Esophagus muscularis mucosa (tissue), 4 donors: Measurements from ENCODE around the gene CRTC1. TPM values are rescaled to one million over a fixed set of nuclear protein-coding genes. Genes with fewer than 3 reads are reported as not detected.

Experiments
- DNase-seq: peaks from one replicate; pipeline ENCODE4 v3.0.0-alpha.2; 2017; ENCODE audit errors: extremely low spot score
- H3K27ac ChIP-seq, 4 donors: fragments of 200-600 bp; sonication (generic); replicated peaks in 1 of 4; 1 replicate in 3 of 4; 2 replicates in 1 of 4; pipeline ENCODE4 v1.5.1; 2016 to 2019; ENCODE audit warnings: mild to moderate bottlenecking in 1 of 4
- H3K27me3 ChIP-seq, 4 donors: fragments of 200-600 bp; sonication (generic); one replicate each; pipeline versions ENCODE4 v1.5.1 to v1.6.0; 2016 to 2019
- H3K36me3 ChIP-seq, 4 donors: fragments of 200-600 bp; sonication (generic); one replicate each; pipeline ENCODE4 v1.5.1; 2016 to 2019
- H3K4me1 ChIP-seq, 4 donors: fragments of 200-600 bp; sonication (generic); one replicate each; pipeline ENCODE4 v1.5.1; 2016 to 2019
- H3K4me3 ChIP-seq, 4 donors: fragments of 200-600 bp; sonication (generic); 1 replicate in 2 of 4; 2 replicates in 2 of 4; pipeline ENCODE4 v1.5.1; 2016 to 2019; ENCODE audit warnings: mild to moderate bottlenecking in 4 of 4, moderate library complexity in 1 of 4
- H3K9me3 ChIP-seq, 4 donors: fragments of 200-600 bp; sonication (generic); 1 replicate in 3 of 4; 2 replicates in 1 of 4; pipeline ENCODE4 v1.5.1; 2016 to 2019
- EP300 ChIP-seq: sonication (generic); formaldehyde crosslinking; IDR thresholded peaks from one replicate; pipeline ENCODE4 v1.6.1; 2017; ENCODE audit warnings: antibody characterized with exemption
- POLR2A ChIP-seq: fragments of 450-650 bp; IDR thresholded peaks from one replicate; pipeline ENCODE4 v1.6.1; 2017; ENCODE audit warnings: antibody characterized with exemption, moderate library complexity, mild to moderate bottlenecking, low read depth
- POLR2AphosphoS5 ChIP-seq, 2 donors: sonication (generic); formaldehyde crosslinking; IDR thresholded peaks; one replicate each; pipeline ENCODE4 v1.6.1; 2017; ENCODE audit warnings: antibody characterized with exemption in 2 of 2
- WGBS: methylation state at CpG from one replicate; pipeline ENCODE4 v1.1.5; 2018; 5-methylcytosine and 5-hydroxymethylcytosine counted together
- intact Hi-C: fragments of 100-400 bp; cut with DNase I; formaldehyde crosslinking; loops from one replicate; pipeline ENCODE4 v1.15.1; 2023
- total RNA-seq, 4 donors: library from RNA; depleted of rRNA; stranded (reverse); fragments of >200 nt; gene quantifications; one replicate each; pipeline versions ENCODE4 v1.1.0 to v1.2.1, GENCODE V29; 2016
- TF ChIP-seq, protein P1 (sequence below), 3 experiments: fragments of 200-600 bp in 2 of 3; fragments of 450-650 bp in 1 of 3; sonication (generic) in 2 of 3; IDR thresholded peaks; one replicate each; pipeline ENCODE4 v1.5.1; 2017 to 2019; ENCODE audit warnings: antibody characterized with exemption in 3 of 3, mild to moderate bottlenecking in 2 of 3, moderate library complexity in 1 of 3

The CRTC1 gene
- total RNA-seq, 4 donors from 2014 or later: 5.3 to 10.1 (median 6.6) TPM

DNA sequence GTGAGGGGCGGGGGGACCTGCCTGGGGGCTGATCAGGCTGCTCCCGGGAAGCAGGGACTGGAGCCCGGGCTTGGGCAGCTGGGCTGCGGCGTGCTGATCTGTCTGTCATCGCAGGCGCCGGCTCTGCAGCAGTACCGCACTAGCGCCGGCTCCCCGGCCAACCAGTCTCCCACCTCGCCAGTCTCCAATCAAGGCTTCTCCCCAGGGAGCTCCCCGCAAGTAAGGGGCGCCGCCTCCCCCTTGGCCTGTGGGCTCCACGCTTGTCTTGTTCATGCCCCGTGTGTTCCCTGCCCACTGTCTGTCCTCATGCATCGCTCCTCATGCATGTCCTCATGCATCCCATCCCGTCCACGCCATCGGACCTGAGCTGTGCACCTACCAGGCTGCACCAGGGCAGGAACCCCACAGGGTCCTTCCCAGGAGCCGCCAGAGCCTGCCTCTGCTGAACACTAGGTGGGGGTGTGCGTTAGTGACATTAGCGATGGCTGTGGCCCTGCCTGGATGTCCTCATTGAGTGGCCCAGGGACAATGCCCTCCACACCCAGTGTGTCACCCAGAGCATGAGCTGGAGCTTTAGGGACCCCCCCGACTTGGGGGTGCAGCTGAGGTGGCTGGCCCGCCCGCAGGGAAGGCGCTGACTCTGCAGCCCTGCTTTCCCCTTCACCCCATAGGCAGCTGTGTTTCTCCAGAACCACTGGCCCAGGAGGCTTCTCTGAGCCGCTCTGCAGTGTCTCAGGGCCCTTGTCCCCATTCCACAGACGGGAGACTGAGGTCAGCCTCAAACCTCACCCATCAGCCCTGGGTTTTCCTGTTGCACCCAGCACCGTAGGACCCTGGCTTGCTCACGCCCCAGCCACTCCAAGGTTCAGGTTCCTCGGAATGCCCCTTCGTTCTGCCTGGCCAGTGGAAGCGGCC, 88.1 kb downstream of the CRTC1 start:
- H3K27me3 ChIP-seq: no peaks in the 10 kb centered on the region
- H3K27ac ChIP-seq: no peak overlapping the region
- no peak for DNase-seq
- peaks cover 0 to 43% (median 22%) of the 10 kb centered on the region in 4 donors for H3K36me3 ChIP-seq
- H3K4me3 ChIP-seq: no peak overlapping the region
- intact Hi-C loops: no loop called here
- TF ChIP-seq POLR2A: no peak
- no peak for TF ChIP-seq POLR2AphosphoS5 (IDR thresholded peaks at IDR 0.05)
- TF ChIP-seq, protein P1, sequence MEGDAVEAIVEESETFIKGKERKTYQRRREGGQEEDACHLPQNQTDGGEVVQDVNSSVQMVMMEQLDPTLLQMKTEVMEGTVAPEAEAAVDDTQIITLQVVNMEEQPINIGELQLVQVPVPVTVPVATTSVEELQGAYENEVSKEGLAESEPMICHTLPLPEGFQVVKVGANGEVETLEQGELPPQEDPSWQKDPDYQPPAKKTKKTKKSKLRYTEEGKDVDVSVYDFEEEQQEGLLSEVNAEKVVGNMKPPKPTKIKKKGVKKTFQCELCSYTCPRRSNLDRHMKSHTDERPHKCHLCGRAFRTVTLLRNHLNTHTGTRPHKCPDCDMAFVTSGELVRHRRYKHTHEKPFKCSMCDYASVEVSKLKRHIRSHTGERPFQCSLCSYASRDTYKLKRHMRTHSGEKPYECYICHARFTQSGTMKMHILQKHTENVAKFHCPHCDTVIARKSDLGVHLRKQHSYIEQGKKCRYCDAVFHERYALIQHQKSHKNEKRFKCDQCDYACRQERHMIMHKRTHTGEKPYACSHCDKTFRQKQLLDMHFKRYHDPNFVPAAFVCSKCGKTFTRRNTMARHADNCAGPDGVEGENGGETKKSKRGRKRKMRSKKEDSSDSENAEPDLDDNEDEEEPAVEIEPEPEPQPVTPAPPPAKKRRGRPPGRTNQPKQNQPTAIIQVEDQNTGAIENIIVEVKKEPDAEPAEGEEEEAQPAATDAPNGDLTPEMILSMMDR (IDR thresholded peaks at IDR 0.05): no peak
- no peak for TF ChIP-seq EP300
- H3K9me3 ChIP-seq: no peaks in the 10 kb centered on the region
- no peaks in the 10 kb centered on the region for H3K4me1 ChIP-seq
- 91% methylated on average over 27 of the region's 36 CpGs for WGBS

- 89% methylated on average over 25 of the region's 27 CpGs for WGBS
- DNase-seq: no peak
- Histone ChIP-seq H3K27me3 (peaks cover 0 to 5% (median 0%) of the 10 kb centered on the region in 4 donors), H3K36me3 (peaks cover 0 to 49% (median 19%) of the 10 kb centered on the region in 4 donors), H3K4me3 (no peak overlapping the region), H3K27ac (no peak overlapping the region), H3K4me1 (peaks cover 0 to 11% (median 7%) of the 10 kb centered on the region in 4 donors), H3K9me3 (no peaks in the 10 kb centered on the region)
- TF ChIP-seq POLR2A: no peak
- TF ChIP-seq, protein P1 (IDR thresholded peaks at IDR 0.05): no peak
- no peak for TF ChIP-seq POLR2AphosphoS5 (IDR thresholded peaks at IDR 0.05)
- no peak for TF ChIP-seq EP300
- intact Hi-C loops: no loop called here
Measured at GRCh38 chr19:18772620-18773587, 89.4 kb downstream of the CRTC1 start.

GRCh38 chr19:18773682-18774081, 90.2 kb downstream of the CRTC1 start:
- Histone ChIP-seq H3K36me3 (peaks cover 0 to 41% (median 15%) of the 10 kb centered on the region in 4 donors), H3K4me1 (peaks cover 0 to 12% (median 8%) of the 10 kb centered on the region in 4 donors), H3K27ac (no peak overlapping the region), H3K9me3 (no peaks in the 10 kb centered on the region), H3K4me3 (no peak overlapping the region), H3K27me3 (peaks cover 0 to 5% (median 0%) of the 10 kb centered on the region in 4 donors)
- no peak for DNase-seq
- WGBS: 93% methylated on average over 9 of the region's 9 CpGs
- TF ChIP-seq POLR2AphosphoS5 (IDR thresholded peaks at IDR 0.05) (no peak), EP300 (no peak), POLR2A (no peak)
- TF ChIP-seq, protein P1 (IDR thresholded peaks at IDR 0.05): no peak
- intact Hi-C loops: no loop called here

DNA sequence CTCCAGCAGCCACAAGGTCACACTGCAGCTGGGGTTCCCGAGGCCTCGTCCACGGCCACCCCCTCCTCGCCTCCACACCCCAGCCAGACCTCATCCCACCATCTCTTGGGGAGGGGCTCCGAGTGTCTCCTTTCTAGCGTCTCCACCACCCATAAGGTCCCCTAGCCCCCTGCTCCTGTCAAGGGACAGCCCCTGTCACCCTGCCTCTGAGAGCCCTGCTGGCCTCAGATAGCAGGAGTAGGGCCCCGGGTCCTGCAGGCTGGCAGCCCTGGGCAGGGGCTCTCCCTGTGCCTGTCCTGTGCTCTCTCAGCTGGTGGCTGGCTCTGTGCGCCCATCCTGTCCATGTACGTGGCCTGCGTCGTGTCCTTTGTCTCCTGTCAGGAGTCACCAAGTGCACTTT, 90.6 kb downstream of the CRTC1 start:
- no peak for TF ChIP-seq EP300
- no peak for TF ChIP-seq POLR2A
- TF ChIP-seq, protein P1 (IDR thresholded peaks at IDR 0.05): no peak
- TF ChIP-seq POLR2AphosphoS5 (IDR thresholded peaks at IDR 0.05): no peak
- Histone ChIP-seq H3K36me3 (peaks cover 0 to 37% (median 13%) of the 10 kb centered on the region in 4 donors), H3K4me3 (no peak overlapping the region), H3K27ac (no peak overlapping the region), H3K9me3 (no peaks in the 10 kb centered on the region), H3K27me3 (peaks cover 0 to 5% (median 0%) of the 10 kb centered on the region in 4 donors), H3K4me1 (peaks cover 0 to 12% (median 8%) of the 10 kb centered on the region in 4 donors)
- DNase-seq: no peak
- 90% methylated on average over 5 of the region's 11 CpGs for WGBS
- intact Hi-C loops: no loop called here
